ENCODE results near the gene GINS2.

The GINS2 gene

GRCh38 chr16:85715169-85716021 lies 26.6 kb upstream of the GINS2 start:
- FAIRE-seq = no peak

- no peak for FAIRE-seq
These were observed 24.0 kb upstream of the GINS2 start for GRCh38 chr16:85712801-85713200.

GRCh38 chr16:85711982-85712587 lies 23.3 kb upstream of the GINS2 start:
- no peak for FAIRE-seq

- no peak for FAIRE-seq
These were observed 22.0 kb upstream of the GINS2 start for GRCh38 chr16:85710732-85711131.

GRCh38 chr16:85709766-85710585 lies 21.2 kb upstream of the GINS2 start:
- no peak for FAIRE-seq

- FAIRE-seq = no peak
These were observed 19.6 kb upstream of the GINS2 start for GRCh38 chr16:85708338-85708737.

GRCh38 chr16:85707528-85708095 lies 18.9 kb upstream of the GINS2 start:
- no peak for FAIRE-seq

- FAIRE-seq = no peak
These were observed 17.8 kb upstream of the GINS2 start for GRCh38 chr16:85706449-85707034.

- FAIRE-seq = no peak
These were observed 16.4 kb upstream of the GINS2 start for GRCh38 chr16:85704900-85705846.

GRCh38 chr16:85704011-85704410 lies 15.3 kb upstream of the GINS2 start:
- FAIRE-seq = no peak

GRCh38 chr16:85699628-85700027 lies 10.9 kb upstream of the GINS2 start:
- no peak for FAIRE-seq

- no peak for FAIRE-seq
These were observed 10.3 kb upstream of the GINS2 start for GRCh38 chr16:85698935-85699558.

GRCh38 chr16:85698459-85698891 lies 9.7 kb upstream of the GINS2 start:
- no peak for FAIRE-seq

GRCh38 chr16:85697431-85697830 lies 8.7 kb upstream of the GINS2 start:
- no peak for FAIRE-seq

- FAIRE-seq = no peak
These were observed 8.0 kb upstream of the GINS2 start for GRCh38 chr16:85696781-85697180.

- FAIRE-seq = no peak
These were observed 6.7 kb upstream of the GINS2 start for GRCh38 chr16:85695196-85696128.

- no peak for FAIRE-seq
These were observed 1.8 kb upstream of the GINS2 start for GRCh38 chr16:85690469-85691064.

GRCh38 chr16:85689950-85690320 lies 1.2 kb upstream of the GINS2 start:
- no peak for FAIRE-seq

- no peak for FAIRE-seq
These were observed 663 bp upstream of the GINS2 start for GRCh38 chr16:85689285-85689949.
